ENCODE measurements around the gene CCDC86.

Gene CCDC86

DNA sequence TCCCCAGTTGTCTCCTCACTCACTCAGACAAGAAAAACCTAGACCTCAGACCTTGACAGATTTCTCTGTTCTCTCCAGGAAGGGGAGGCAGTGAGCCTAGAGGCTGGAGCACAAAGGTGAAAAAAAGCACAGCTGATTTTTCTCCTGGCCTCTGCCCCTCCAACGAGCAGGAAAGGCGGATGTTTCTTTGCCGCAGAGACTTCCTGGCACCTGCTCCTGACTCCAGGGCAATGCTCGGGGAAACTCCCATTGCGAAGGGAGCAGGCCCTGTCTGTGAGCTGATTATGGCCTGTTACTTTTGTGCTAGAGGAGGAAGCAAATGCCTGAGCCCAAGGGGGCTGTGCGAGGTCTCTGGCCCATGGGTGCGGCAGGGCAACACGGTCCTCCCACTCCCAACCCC, 31.3 kb upstream of the CCDC86 start:
- DNase-seq (ENCODE audit: low read depth), result no peak
- no peak for TF ChIP-seq POLR2A (IDR thresholded peaks at IDR 0.05; ENCODE audit: extremely low read depth, insufficient read length)
- TF ChIP-seq, protein P1, sequence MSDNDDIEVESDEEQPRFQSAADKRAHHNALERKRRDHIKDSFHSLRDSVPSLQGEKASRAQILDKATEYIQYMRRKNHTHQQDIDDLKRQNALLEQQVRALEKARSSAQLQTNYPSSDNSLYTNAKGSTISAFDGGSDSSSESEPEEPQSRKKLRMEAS (IDR thresholded peaks at IDR 0.05; ENCODE audit: low read depth, low read length), result no peak
- TF ChIP-seq MYC (IDR thresholded peaks at IDR 0.05; ENCODE audit: low read depth, low read length), result no peak
- TF ChIP-seq, protein P2, sequence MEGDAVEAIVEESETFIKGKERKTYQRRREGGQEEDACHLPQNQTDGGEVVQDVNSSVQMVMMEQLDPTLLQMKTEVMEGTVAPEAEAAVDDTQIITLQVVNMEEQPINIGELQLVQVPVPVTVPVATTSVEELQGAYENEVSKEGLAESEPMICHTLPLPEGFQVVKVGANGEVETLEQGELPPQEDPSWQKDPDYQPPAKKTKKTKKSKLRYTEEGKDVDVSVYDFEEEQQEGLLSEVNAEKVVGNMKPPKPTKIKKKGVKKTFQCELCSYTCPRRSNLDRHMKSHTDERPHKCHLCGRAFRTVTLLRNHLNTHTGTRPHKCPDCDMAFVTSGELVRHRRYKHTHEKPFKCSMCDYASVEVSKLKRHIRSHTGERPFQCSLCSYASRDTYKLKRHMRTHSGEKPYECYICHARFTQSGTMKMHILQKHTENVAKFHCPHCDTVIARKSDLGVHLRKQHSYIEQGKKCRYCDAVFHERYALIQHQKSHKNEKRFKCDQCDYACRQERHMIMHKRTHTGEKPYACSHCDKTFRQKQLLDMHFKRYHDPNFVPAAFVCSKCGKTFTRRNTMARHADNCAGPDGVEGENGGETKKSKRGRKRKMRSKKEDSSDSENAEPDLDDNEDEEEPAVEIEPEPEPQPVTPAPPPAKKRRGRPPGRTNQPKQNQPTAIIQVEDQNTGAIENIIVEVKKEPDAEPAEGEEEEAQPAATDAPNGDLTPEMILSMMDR (IDR thresholded peaks at IDR 0.05; ENCODE audit: low read depth, low read length), result no peak
- no peak overlapping the region for H3K4me3 ChIP-seq (ENCODE audit: low read depth, low read length)

DNA sequence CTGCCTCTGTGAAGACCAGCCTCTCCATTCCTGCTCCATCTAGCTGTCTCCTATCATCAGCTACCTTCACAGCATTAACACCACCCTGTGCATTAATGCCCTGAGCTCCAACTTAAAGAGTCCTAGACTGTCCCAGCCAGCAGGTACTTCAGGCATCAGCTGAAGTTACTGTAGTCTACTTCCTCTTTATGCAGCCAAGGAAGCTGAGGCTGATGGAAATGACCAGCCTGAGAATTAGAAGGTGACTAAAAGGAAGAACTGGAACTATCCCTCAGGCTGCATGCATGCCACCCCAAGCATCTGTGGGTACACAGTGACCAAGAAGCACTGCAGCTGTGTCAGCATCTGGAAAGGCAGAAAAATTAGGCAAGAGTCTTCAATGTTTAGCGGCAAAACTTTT, 28.6 kb upstream of the CCDC86 start:
- TF ChIP-seq POLR2A (IDR thresholded peaks at IDR 0.05; ENCODE audit: extremely low read depth, insufficient read length) (no peak), MYC (IDR thresholded peaks at IDR 0.05; ENCODE audit: low read depth, low read length) (no peak)
- TF ChIP-seq, protein P1 (IDR thresholded peaks at IDR 0.05; ENCODE audit: low read depth, low read length), result no peak
- TF ChIP-seq, protein P2 (IDR thresholded peaks at IDR 0.05; ENCODE audit: low read depth, low read length), result no peak
- DNase-seq (ENCODE audit: low read depth), result peak; percentile 35
- H3K4me3 ChIP-seq (ENCODE audit: low read depth, low read length), result no peak overlapping the region

DNA sequence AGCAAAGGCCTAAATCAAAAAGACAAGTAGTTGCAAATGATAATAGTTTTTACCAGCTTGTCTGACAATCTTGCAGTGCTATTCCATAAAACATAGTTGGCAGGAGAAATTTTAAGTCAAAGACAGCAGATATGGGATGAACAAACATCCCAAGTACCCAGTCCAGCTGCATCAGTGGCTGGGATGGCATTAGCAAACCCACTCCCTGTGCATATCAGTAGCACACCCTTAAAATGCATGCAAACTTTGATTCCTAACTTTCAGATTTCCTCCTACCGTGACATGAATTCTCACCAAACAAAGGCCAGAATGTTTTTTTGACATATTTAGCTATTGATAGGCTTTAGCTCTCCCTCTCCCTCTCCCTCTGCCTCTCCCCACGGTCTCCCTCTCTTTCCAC, 27.8 kb upstream of the CCDC86 start:
- TF ChIP-seq, protein P1 (IDR thresholded peaks at IDR 0.05; ENCODE audit: low read depth, low read length), result no peak
- TF ChIP-seq POLR2A (IDR thresholded peaks at IDR 0.05; ENCODE audit: extremely low read depth, insufficient read length) (no peak), MYC (IDR thresholded peaks at IDR 0.05; ENCODE audit: low read depth, low read length) (no peak)
- TF ChIP-seq, protein P2 (IDR thresholded peaks at IDR 0.05; ENCODE audit: low read depth, low read length), result no peak
- no peak for DNase-seq (ENCODE audit: low read depth)
- H3K4me3 ChIP-seq (ENCODE audit: low read depth, low read length), result no peak overlapping the region

DNA sequence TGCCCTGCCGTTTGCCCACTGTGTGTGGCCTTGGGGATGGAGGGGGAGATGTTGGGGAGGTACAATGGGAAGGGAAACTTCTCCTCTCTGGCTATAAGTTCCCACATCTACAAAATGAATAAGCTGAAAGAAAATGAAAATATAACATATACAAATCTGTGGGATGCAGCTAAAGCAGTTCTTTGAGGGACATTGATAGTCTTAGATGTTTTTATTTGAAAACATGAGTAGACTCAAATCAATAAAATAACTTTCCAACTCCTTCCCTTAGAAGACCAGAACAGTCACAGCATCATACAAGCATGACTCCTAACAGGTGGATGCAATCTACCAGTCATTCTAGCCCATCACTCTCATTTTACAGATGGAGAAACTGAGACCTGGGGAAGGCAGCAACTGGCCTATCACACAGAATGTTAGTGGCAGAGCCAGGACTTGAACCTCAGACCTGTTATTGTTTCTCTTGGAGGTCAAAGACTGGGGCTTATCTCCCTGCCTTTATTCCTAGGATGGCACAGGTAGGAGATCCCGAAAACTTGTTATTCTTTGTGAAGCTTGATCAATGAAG, 25.2 kb upstream of the CCDC86 start:
- H3K4me3 ChIP-seq (ENCODE audit: low read depth, low read length), result no peak overlapping the region
- DNase-seq (ENCODE audit: low read depth), result no peak
- TF ChIP-seq, protein P1 (IDR thresholded peaks at IDR 0.05; ENCODE audit: low read depth, low read length), result no peak
- TF ChIP-seq, protein P2 (IDR thresholded peaks at IDR 0.05; ENCODE audit: low read depth, low read length), result no peak
- TF ChIP-seq POLR2A (IDR thresholded peaks at IDR 0.05; ENCODE audit: extremely low read depth, insufficient read length), result no peak
- no peak for TF ChIP-seq MYC (IDR thresholded peaks at IDR 0.05; ENCODE audit: low read depth, low read length)

DNA sequence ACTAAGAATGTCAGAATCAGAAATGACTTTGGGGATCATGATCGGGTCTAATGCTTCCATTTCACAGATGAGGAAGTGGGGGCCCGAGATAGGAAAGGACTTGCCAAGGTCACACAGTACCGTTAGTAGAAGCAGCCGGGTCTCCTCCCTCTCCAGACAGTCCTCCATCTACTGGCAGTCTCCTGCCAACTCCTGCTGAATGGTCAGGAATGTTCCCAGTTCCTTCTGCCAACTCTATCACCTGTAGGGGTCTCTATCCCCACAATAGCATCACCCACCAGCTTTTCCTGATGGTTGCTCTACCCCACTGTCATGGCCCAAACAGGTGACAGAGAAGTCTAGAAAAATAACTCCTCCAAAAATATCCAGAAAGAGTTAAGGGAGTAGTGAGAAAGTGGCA, 23.9 kb upstream of the CCDC86 start:
- no peak for DNase-seq (ENCODE audit: low read depth)
- TF ChIP-seq MYC (IDR thresholded peaks at IDR 0.05; ENCODE audit: low read depth, low read length) (no peak), POLR2A (IDR thresholded peaks at IDR 0.05; ENCODE audit: extremely low read depth, insufficient read length) (no peak)
- TF ChIP-seq, protein P2 (IDR thresholded peaks at IDR 0.05; ENCODE audit: low read depth, low read length), result no peak
- TF ChIP-seq, protein P1 (IDR thresholded peaks at IDR 0.05; ENCODE audit: low read depth, low read length), result no peak
- H3K4me3 ChIP-seq (ENCODE audit: low read depth, low read length), result no peak overlapping the region
